SU-DHL-6 (cell line): Measurements from ENCODE around the gene PRCD.

ENCODE experiments used
- CTCF ChIP-seq: fragments of 200-600 bp; sonication (generic); IDR thresholded peaks from one replicate; pipeline ENCODE4 v1.5.1; 2017; ENCODE audit warnings: antibody characterized with exemption, mild to moderate bottlenecking, low read length, moderate library complexity; ENCODE audit not compliant: insufficient read depth, poor library complexity, severe bottlenecking
- EZH2phosphoT487 ChIP-seq: fragments of 200-600 bp; sonication (generic), shearing (Covaris generic); conservative IDR thresholded peaks from 2 replicates; pipeline ENCODE4 v1.6.1; 2018; ENCODE audit warnings: mild to moderate bottlenecking, antibody characterized with exemption, low read length, moderate library complexity, mixed read lengths

GRCh38 chr17:76548378-76549214, 8.8 kb downstream of the PRCD start:
- no peak for TF ChIP-seq CTCF
- TF ChIP-seq EZH2phosphoT487: no peak
